ENCODE measurements around the gene PRPF40B.

DNA sequence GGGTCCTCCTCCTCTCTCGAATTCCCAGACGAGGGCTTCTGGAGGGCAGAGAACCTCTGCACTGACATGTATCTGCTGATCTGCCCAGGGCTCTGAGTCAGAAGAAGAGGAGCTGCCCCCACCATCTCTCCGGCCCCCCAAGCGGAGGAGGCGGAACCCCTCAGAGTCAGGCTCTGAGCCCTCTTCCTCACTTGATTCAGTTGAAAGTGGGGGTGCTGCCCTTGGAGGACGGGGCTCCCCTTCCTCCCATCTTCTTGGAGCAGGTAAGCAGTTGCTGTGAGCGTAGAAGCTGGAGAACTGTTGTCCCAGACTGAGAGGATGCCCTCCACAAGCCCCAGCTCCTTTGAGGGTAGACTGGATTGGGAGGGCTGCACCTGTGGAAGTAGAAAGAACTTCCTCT is 19.8 kb downstream of the PRPF40B start:
- TF ChIP-seq EZH2 (IDR thresholded peaks at IDR 0.05; ENCODE audit: borderline replicate concordance, insufficient read depth, low read depth, low read length, poor library complexity, severe bottlenecking), result no peak
- TF ChIP-seq, protein P1, sequence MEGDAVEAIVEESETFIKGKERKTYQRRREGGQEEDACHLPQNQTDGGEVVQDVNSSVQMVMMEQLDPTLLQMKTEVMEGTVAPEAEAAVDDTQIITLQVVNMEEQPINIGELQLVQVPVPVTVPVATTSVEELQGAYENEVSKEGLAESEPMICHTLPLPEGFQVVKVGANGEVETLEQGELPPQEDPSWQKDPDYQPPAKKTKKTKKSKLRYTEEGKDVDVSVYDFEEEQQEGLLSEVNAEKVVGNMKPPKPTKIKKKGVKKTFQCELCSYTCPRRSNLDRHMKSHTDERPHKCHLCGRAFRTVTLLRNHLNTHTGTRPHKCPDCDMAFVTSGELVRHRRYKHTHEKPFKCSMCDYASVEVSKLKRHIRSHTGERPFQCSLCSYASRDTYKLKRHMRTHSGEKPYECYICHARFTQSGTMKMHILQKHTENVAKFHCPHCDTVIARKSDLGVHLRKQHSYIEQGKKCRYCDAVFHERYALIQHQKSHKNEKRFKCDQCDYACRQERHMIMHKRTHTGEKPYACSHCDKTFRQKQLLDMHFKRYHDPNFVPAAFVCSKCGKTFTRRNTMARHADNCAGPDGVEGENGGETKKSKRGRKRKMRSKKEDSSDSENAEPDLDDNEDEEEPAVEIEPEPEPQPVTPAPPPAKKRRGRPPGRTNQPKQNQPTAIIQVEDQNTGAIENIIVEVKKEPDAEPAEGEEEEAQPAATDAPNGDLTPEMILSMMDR (IDR thresholded peaks at IDR 0.05), result no peak

Data from B cell (primary cell).